Liver (tissue), 3 donors: ENCODE results near the gene C9orf153.

ENCODE experiments used
- CTCF ChIP-seq: fragments of 150-350 bp; IDR thresholded peaks from 2 replicates; pipeline ENCODE4 v1.5.1; 2017; ENCODE audit warnings: improper control_type of control experiment, low read depth, low read length; ENCODE audit not compliant: missing input control
- RXRA ChIP-seq, 2 donors: IDR thresholded peaks; 2 replicates each; pipeline ENCODE4 v1.6.1; 2017 to 2018; ENCODE audit warnings: antibody characterized with exemption in 2 of 2, mild to moderate bottlenecking in 1 of 2
- TAF1 ChIP-seq: conservative IDR thresholded peaks from 2 replicates; pipeline ENCODE4 v1.6.1; 2016; ENCODE audit warnings: antibody characterized with exemption, mild to moderate bottlenecking
- TF ChIP-seq, protein P1 (sequence below): IDR thresholded peaks from 2 replicates; pipeline ENCODE4 v1.6.1; 2016; ENCODE audit warnings: antibody characterized with exemption, mild to moderate bottlenecking
- donor health status: healthy.
- donor health status: healthy.

GRCh38 chr9:86178503-86178902 lies 81.0 kb downstream of the C9orf153 start:
- TF ChIP-seq CTCF (no peak), RXRA (IDR thresholded peaks at IDR 0.05) (no peak), TAF1 (no peak)
- TF ChIP-seq, protein P1, sequence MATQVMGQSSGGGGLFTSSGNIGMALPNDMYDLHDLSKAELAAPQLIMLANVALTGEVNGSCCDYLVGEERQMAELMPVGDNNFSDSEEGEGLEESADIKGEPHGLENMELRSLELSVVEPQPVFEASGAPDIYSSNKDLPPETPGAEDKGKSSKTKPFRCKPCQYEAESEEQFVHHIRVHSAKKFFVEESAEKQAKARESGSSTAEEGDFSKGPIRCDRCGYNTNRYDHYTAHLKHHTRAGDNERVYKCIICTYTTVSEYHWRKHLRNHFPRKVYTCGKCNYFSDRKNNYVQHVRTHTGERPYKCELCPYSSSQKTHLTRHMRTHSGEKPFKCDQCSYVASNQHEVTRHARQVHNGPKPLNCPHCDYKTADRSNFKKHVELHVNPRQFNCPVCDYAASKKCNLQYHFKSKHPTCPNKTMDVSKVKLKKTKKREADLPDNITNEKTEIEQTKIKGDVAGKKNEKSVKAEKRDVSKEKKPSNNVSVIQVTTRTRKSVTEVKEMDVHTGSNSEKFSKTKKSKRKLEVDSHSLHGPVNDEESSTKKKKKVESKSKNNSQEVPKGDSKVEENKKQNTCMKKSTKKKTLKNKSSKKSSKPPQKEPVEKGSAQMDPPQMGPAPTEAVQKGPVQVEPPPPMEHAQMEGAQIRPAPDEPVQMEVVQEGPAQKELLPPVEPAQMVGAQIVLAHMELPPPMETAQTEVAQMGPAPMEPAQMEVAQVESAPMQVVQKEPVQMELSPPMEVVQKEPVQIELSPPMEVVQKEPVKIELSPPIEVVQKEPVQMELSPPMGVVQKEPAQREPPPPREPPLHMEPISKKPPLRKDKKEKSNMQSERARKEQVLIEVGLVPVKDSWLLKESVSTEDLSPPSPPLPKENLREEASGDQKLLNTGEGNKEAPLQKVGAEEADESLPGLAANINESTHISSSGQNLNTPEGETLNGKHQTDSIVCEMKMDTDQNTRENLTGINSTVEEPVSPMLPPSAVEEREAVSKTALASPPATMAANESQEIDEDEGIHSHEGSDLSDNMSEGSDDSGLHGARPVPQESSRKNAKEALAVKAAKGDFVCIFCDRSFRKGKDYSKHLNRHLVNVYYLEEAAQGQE, result no peak
